Measurements from ENCODE around the gene GON4L. TPM values are rescaled to one million over a fixed set of nuclear protein-coding genes. Genes with fewer than 3 reads are reported as not detected.

Gene GON4L
- total RNA-seq, 1 experiment from 2014 or later = 54.4 TPM

GRCh38 chr1:155882235-155882634 is 25.2 kb upstream of the GON4L start:
- H3K4me3 Mint-ChIP-seq = no peak overlapping the region
- no peaks in the 10 kb centered on the region for H3K9me3 Mint-ChIP-seq
- no peaks in the 10 kb centered on the region for H3K27me3 Mint-ChIP-seq (ENCODE audit: low read depth)
- DNase-seq (ENCODE audit: low spot score) = no peak
- no peak overlapping the region for H3K27ac Mint-ChIP-seq
- CTCF ChIA-PET = interaction anchor here (1.0 kb wide), 1 partner anchor 23 kb away, joined by 4 read pairs; the partner anchor contains the start of gene SYT11
- no peak for TF ChIP-seq FOXK1 (CRISPR knock-in tag; IDR thresholded peaks at IDR 0.05)
- TF ChIP-seq SMAD3 (CRISPR knock-in tag; IDR thresholded peaks at IDR 0.05; ENCODE audit: borderline replicate concordance) = no peak
- no peak for TF ChIP-seq PREB (CRISPR knock-in tag; IDR thresholded peaks at IDR 0.05; ENCODE audit: borderline replicate concordance)
- no peak for TF ChIP-seq ZNF423 (CRISPR knock-in tag; IDR thresholded peaks at IDR 0.05)
- no peak for TF ChIP-seq IRF1 (CRISPR knock-in tag; IDR thresholded peaks at IDR 0.05)
- no peak for TF ChIP-seq MLX (CRISPR knock-in tag; IDR thresholded peaks at IDR 0.05)
- no peak for ATAC-seq
- POLR2A ChIA-PET = no interaction called here
- H3K36me3 Mint-ChIP-seq = no peaks in the 10 kb centered on the region
- 0 out of 2 replicates have a peak, but pooled peaks cover 5% of the 10 kb centered on the region for H3K4me1 Mint-ChIP-seq

- ChIA-PET CTCF (no interaction called here), POLR2A (no interaction called here)
- Mint-ChIP-seq H3K27me3 (ENCODE audit: low read depth) (no peaks in the 10 kb centered on the region), H3K4me3 (no peak overlapping the region), H3K4me1 (0 out of 2 replicates have a peak, but pooled peaks cover 5% of the 10 kb centered on the region), H3K9me3 (no peaks in the 10 kb centered on the region), H3K36me3 (no peaks in the 10 kb centered on the region), H3K27ac (no peak overlapping the region; the same call in 1 of the 2 replicates)
- TF ChIP-seq ETV6 (CRISPR knock-in tag; IDR thresholded peaks at IDR 0.05) (no peak), CBFB (CRISPR knock-in tag; IDR thresholded peaks at IDR 0.05; ENCODE audit: low read depth) (no peak), GABPB1 (CRISPR knock-in tag; IDR thresholded peaks at IDR 0.05) (no peak)
- ATAC-seq (no peak), DNase-seq (ENCODE audit: low spot score) (no peak)
Observed at GRCh38 chr1:155880950-155881349, 23.9 kb upstream of the GON4L start.

- H3K27me3 Mint-ChIP-seq (ENCODE audit: low read depth) = no peaks in the 10 kb centered on the region
- no peak for ATAC-seq
- H3K9me3 Mint-ChIP-seq = no peaks in the 10 kb centered on the region
- no peaks in the 10 kb centered on the region for H3K36me3 Mint-ChIP-seq
- ChIA-PET POLR2A (no interaction called here), CTCF (no interaction called here)
- TF ChIP-seq NFATC4 (CRISPR knock-in tag; IDR thresholded peaks at IDR 0.05) (no peak), HMGA2 (CRISPR knock-in tag; IDR thresholded peaks at IDR 0.05) (no peak), ZNF121 (CRISPR knock-in tag; IDR thresholded peaks at IDR 0.05) (no peak), PREB (CRISPR knock-in tag; IDR thresholded peaks at IDR 0.05; ENCODE audit: borderline replicate concordance) (no peak), ZNF396 (CRISPR knock-in tag; IDR thresholded peaks at IDR 0.05; ENCODE audit: borderline replicate concordance) (no peak), SMAD3 (CRISPR knock-in tag; IDR thresholded peaks at IDR 0.05; ENCODE audit: borderline replicate concordance) (no peak), ZNF671 (CRISPR knock-in tag; IDR thresholded peaks at IDR 0.05) (no peak), CREB1 (CRISPR knock-in tag; IDR thresholded peaks at IDR 0.05) (no peak), ZNF138 (CRISPR knock-in tag; conservative IDR thresholded peaks at IDR 0.05) (no peak), ZBTB43 (CRISPR knock-in tag; IDR thresholded peaks at IDR 0.05) (no peak), ZNF281 (CRISPR knock-in tag; IDR thresholded peaks at IDR 0.05) (no peak), PRDM15 (CRISPR knock-in tag; IDR thresholded peaks at IDR 0.05) (no peak)
- H3K27ac Mint-ChIP-seq = no peak overlapping the region
- H3K4me3 Mint-ChIP-seq = no peak overlapping the region
- DNase-seq (ENCODE audit: low spot score) = no peak
- 0 out of 2 replicates have a peak, but pooled peaks cover 5% of the 10 kb centered on the region for H3K4me1 Mint-ChIP-seq
Observed at GRCh38 chr1:155880251-155880650, 23.2 kb upstream of the GON4L start.
